Measurements from ENCODE around the gene NEK9. TPM values are rescaled to one million over a fixed set of nuclear protein-coding genes. Genes with fewer than 3 reads are reported as not detected.

Gene NEK9
- total and polyA plus RNA-seq, 9 of the 15 experiments (the other 6 are each of a cell fraction or from before 2014, with no cell fraction given): 2.8 to 39.6 (median 19.8) TPM

GRCh38 chr14:75032939-75033338 is 93.9 kb downstream of the NEK9 start:
- Histone ChIP-seq H3K9ac (ENCODE audit: insufficient read depth in 1 of 2, low read depth in 2 of 2, low read length in 2 of 2) (no peak overlapping the region), H2AFZ (ENCODE audit: low read depth, low read length) (no peak overlapping the region), H3K9me1 (ENCODE audit: control insufficient read depth, insufficient read depth, low read length) (no peaks in the 10 kb centered on the region), H3K27me3 (ENCODE audit: control insufficient read depth in 2 of 2, insufficient read depth in 2 of 2, low read length in 2 of 2) (no peaks in the 10 kb centered on the region), H3K4me3 (no peak overlapping the region), H3K36me3 (ENCODE audit: control insufficient read depth, insufficient read depth, low read length) (peaks cover 35% of the 10 kb centered on the region; the same call in 1 of the 3 replicates), H4K20me1 (replicated peaks; ENCODE audit: control insufficient read depth, insufficient read depth, low read length) (no peaks in the 10 kb centered on the region), H3K4me2 (ENCODE audit: insufficient read depth, low read length) (no peak overlapping the region), H3K9me3 (replicated peaks; ENCODE audit: control insufficient read depth, insufficient read depth, low read depth, low read length) (no peaks in the 10 kb centered on the region), H3K4me1 (replicated peaks in 1 of 2; ENCODE audit: control insufficient read depth in 2 of 2, insufficient read depth in 2 of 2, low read length in 2 of 2) (no peaks in the 10 kb centered on the region), H3K27ac (ENCODE audit: extremely low read depth, low read depth, low read length) (no peak overlapping the region), H3K79me2 (ENCODE audit: control insufficient read depth, insufficient read depth, low read length) (no peaks in the 10 kb centered on the region)
- POLR2A ChIA-PET: no interaction called here
- TF ChIP-seq ZBED1 (IDR thresholded peaks at IDR 0.05): no peak
- in situ Hi-C loops (cut with MboI): no loop called here
- no peak for DNase-seq (ENCODE audit: extremely low read depth in 1 of 4, low spot score in 3 of 4)
- no TSS peak for BruUV-seq (replicated peaks)
- ATAC-seq: no peak
- intact Hi-C loops (cut with micrococcal nuclease): no loop called here
- CTCF ChIA-PET (ENCODE audit: low intra/inter-chr PET ratio): no interaction called here
- no peak for FAIRE-seq
- 100% methylated on average over 2 of the region's 2 CpGs for WGBS (ENCODE audit: insufficient coverage, low coverage, missing lambda C conversion rate)

- no peak for TF ChIP-seq PYGO2 (tag; IDR thresholded peaks at IDR 0.05)
- TF ChIP-seq ZNF134 (CRISPR knock-in tag; conservative IDR thresholded peaks at IDR 0.05): no peak
- no peak for TF ChIP-seq RBM15 (IDR thresholded peaks at IDR 0.05; ENCODE audit: insufficient read depth, low read length)
- TF ChIP-seq JUND (IDR thresholded peaks at IDR 0.05; ENCODE audit: borderline replicate concordance, low read depth, low read length): no peak
- no peak for TF ChIP-seq JUND (tag; IDR thresholded peaks at IDR 0.05; ENCODE audit: borderline replicate concordance, low read depth, low read length)
- no peak for TF ChIP-seq SIRT6 (IDR thresholded peaks at IDR 0.05; ENCODE audit: low read depth, low read length)
- TF ChIP-seq LEF1 (IDR thresholded peaks at IDR 0.05): no peak
- no peak for TF ChIP-seq WHSC1 (IDR thresholded peaks at IDR 0.05; ENCODE audit: low read length)
- no peak for TF ChIP-seq ZNF165 (CRISPR knock-in tag; IDR thresholded peaks at IDR 0.05; ENCODE audit: borderline replicate concordance)
- TF ChIP-seq ZNF639 (CRISPR knock-in tag; conservative IDR thresholded peaks at IDR 0.05 in 1 of 2, IDR thresholded peaks at IDR 0.05 in 1 of 2): no peak
- no peak for TF ChIP-seq RFX7 (CRISPR knock-in tag; IDR thresholded peaks at IDR 0.05)
- TF ChIP-seq TAL1 (IDR thresholded peaks at IDR 0.05): no peak
- no peak for TF ChIP-seq POLR2A (conservative IDR thresholded peaks at IDR 0.05)
- no peak for TF ChIP-seq SMAD3 (CRISPR knock-in tag; conservative IDR thresholded peaks at IDR 0.05)
- no peak for TF ChIP-seq SMARCE1 (IDR thresholded peaks at IDR 0.05)
- no peak for TF ChIP-seq GATA2 (CRISPR knock-in tag; IDR thresholded peaks at IDR 0.05)
- no peak for TF ChIP-seq CHD4 (IDR thresholded peaks at IDR 0.05; ENCODE audit: insufficient read depth, insufficient replicate concordance, low read depth, low read length, poor library complexity, severe bottlenecking)
- TF ChIP-seq ZNF780A (CRISPR knock-in tag; IDR thresholded peaks at IDR 0.05): no peak
- H3K27ac ChIP-seq (ENCODE audit: extremely low read depth, low read depth, low read length): no peak overlapping the region
- H3K9me1 ChIP-seq (ENCODE audit: control insufficient read depth, insufficient read depth, low read length): no peaks in the 10 kb centered on the region
- DNase-seq (ENCODE audit: extremely low read depth in 1 of 4, low spot score in 3 of 4) (no peak), ATAC-seq (no peak), FAIRE-seq (no peak)
- intact Hi-C loops (cut with micrococcal nuclease): no loop called here
- no peaks in the 10 kb centered on the region for H4K20me1 ChIP-seq (replicated peaks; ENCODE audit: control insufficient read depth, insufficient read depth, low read length)
- no peaks in the 10 kb centered on the region for H3K79me2 ChIP-seq (ENCODE audit: control insufficient read depth, insufficient read depth, low read length)
- peaks cover 0 to 13% of the 10 kb centered on the region in 2 experiments; a peak in 3 of 5 replicates for H3K4me1 ChIP-seq (replicated peaks in 1 of 2; ENCODE audit: control insufficient read depth in 2 of 2, insufficient read depth in 2 of 2, low read length in 2 of 2)
- ChIA-PET POLR2A (interaction anchor here (0.8 kb wide), 1 partner anchor 17 kb away, joined by 3 read pairs; no protein-coding TSS in a partner anchor), CTCF (ENCODE audit: low intra/inter-chr PET ratio) (no interaction called here)
- in situ Hi-C loops (cut with MboI): no loop called here
- no peaks in the 10 kb centered on the region for H3K27me3 ChIP-seq (ENCODE audit: control insufficient read depth in 2 of 2, insufficient read depth in 2 of 2, low read length in 2 of 2)
- no peak overlapping the region for H3K4me2 ChIP-seq (ENCODE audit: insufficient read depth, low read length)
- H3K9ac ChIP-seq (ENCODE audit: insufficient read depth in 1 of 2, low read depth in 2 of 2, low read length in 2 of 2): no peak overlapping the region
- no peak overlapping the region for H2AFZ ChIP-seq (ENCODE audit: low read depth, low read length)
- peaks cover 43% of the 10 kb centered on the region; the same call in 2 of the 3 replicates for H3K36me3 ChIP-seq (ENCODE audit: control insufficient read depth, insufficient read depth, low read length)
- WGBS (ENCODE audit: insufficient coverage, low coverage, missing lambda C conversion rate): 0% methylated on average over 1 of the region's 1 CpG
- no peak overlapping the region for H3K4me3 ChIP-seq
- no peaks in the 10 kb centered on the region for H3K9me3 ChIP-seq (replicated peaks; ENCODE audit: control insufficient read depth, insufficient read depth, low read depth, low read length)
- no TSS peak for BruUV-seq (replicated peaks)
Observed at GRCh38 chr14:75030147-75030546, 96.7 kb downstream of the NEK9 start.
